SHP77 (cell line): ENCODE data around the gene MYDGF.

Experiments
- DNase-seq, 2 experiments: peaks; one replicate each; lab custom pipeline; 2025; lab: John Stamatoyannopoulos, UW

Gene MYDGF

DNA sequence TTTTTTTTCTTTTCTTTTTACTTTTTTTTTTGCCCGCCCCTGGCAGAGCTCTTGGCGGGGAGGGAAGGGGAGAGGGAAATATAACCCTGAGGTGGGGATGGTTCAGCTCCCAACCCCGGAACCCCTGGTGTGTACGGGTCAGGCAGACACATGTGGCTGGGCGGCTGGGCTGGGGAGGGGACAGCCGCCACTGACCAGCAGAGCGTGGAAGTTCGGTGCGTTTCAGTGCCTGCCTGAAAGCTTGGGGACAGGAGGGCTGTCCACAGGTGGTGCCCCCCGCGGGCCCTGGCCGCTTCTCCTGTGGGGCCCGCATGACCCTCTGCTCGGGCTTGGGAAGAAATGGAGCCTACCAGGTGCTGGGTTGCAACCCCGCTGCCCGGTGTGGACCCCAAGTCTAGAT is 5.2 kb upstream of the MYDGF start:
- no peak for DNase-seq

DNA sequence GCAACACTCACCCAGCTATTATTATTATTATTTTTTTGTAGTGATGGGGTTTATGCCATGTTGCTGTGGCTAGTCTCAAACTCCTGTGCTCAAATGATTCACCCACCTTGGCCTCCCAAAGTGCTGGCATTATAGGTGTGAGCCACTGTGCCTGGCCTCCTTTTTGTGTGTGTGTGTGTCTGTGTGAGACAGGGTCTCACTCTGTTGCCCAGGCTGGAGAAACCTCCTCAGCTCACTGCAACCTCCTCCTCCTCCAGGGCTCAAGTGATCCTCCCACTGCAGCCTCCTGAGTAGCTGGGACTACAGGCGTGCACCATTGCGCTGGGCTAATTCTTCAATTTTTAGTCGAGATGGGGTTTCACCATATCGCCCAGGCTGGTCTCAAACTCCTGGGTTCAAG is 3.6 kb upstream of the MYDGF start:
- DNase-seq: no peak

DNA sequence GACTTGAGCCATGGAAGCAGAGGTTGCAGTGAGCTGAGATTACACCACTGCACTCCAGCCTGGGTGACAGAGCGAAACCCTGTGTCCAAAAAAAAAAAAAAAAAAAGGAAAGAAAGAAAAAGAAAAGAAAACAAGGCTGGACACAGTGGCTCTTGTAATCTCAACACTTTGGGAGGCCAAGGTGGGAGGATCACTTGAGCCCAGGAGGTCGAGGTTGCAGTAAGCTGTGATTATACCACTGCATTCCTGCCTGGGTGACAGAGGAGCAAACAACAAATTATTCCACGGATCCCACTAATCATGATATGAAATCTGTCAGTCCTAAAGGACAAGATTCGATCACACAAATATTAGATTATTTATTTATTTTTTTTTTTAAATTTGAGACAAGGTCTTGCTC is 3.1 kb upstream of the MYDGF start:
- no peak for DNase-seq

DNA sequence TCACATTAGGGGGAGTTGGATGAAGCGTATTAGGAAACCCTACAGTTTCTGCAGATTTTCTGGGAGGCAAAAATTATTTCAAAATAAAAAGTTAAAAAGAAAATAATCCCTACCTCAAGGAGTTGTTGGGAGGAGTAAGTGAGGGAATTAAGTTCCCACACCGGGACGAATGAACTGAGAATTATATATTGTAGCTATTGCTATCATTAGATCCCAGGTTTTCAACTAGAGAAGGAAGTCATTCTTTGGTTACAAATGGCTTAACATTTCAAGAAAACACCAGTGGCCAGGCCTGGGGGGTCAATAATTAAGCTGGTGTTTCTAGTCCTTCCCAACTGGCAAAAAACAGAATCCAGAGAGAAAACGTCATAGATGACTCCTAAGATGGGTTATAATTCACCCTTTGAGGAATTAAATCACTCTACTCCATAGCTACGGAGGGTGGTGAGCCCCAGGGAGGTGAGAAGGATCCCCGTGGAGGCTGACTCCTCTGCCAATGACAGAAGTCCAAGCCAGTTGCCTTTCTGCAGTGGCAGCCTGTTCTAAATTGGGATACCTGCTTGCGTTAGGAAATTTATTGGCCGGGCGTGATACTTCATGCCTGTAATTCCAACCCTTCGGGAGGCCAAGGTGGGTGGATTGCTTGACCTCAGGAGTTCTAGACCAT is 1.2 kb upstream of the MYDGF start:
- DNase-seq: no peak

DNA sequence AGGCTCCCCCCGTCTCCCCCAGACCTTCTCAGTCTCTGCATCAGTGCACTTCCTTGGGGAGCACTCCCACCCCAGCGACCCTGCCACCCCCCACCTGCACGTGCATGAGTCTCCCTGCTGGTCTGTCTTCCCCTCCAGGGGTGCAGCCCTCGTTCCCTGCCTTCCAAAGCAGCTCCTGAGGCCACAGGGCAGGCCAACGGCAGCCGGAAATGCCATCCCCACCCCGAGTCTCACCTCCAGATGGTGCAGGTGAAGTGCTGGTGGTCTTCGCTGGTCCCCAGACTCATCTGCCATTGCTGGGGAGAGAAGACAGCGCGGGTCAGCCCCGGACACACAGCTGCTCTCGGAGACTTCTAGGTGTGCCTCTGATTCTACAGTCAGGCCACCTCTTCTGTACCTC is 5.5 kb downstream of the MYDGF start:
- DNase-seq: no peak

DNA sequence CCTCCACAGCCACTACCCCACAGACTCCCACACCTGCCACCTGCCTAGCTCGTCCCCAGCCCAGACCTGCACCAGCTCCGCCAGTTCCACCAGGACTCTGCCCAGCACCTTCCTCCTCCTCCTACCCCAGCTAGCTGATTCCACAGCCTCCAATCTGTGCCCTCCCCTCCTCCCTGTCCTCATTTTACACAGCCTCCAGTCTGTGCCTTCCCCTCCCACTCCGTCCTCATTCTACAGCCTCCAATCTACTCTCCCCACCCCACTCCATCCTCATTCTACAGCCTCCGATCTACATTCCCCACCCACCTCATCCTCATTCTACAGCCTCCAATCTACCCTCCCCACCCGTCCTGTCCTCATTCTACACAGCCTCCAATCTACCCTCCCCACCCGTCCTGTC is 7.3 kb downstream of the MYDGF start:
- no peak for DNase-seq

DNA sequence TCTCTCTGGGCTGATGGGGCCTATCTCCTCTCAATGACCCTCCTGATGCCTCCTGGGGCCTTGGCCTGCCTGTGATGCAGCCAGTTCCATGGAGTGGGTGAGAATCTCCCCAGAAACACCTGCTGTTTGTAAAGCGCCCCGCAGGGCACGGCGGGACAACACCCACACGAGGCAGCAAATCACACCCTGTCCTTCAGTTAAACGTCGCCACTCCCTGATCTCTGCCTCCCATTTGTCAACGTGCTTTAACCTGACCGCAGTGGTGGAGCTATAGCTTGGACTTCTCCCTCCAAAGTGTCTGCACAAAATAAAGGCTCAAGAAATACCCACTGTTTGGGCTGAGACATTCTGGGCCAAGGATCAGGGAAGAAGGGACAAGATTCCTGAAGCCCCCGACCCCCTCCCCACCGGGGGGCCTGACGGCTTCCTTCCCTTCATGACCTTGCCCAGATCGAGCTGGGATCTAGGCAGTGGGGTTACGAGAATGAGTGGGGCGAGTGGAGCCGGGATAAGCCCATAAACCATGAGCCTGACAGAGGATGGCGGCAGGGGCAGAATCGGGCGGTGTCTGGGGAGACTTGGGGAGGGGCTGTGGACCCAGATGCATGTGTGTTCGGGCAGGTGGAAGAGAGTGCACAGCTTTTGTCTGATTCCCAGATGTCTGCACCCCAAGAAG is 8.0 kb downstream of the MYDGF start:
- no peak for DNase-seq

DNA sequence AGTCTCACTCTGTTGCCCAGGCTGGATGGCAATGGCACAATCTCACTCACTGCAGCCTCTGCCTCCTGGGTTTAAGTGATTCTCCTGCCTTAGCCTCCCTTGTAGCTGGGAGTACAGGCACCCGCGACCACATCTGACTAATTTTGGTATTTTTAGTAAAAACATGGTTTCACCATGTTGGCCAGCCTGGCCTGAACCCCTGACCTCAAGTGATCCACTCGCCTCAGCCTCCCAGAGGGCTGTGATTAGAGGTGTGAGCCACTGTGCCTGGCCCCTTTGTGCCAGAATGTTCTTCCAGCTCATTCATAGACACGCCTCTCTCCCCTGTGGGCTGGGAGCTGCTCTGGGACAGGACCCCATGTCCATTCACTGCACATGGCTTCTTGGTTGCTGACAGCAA is 9.1 kb downstream of the MYDGF start:
- no peak for DNase-seq

DNA sequence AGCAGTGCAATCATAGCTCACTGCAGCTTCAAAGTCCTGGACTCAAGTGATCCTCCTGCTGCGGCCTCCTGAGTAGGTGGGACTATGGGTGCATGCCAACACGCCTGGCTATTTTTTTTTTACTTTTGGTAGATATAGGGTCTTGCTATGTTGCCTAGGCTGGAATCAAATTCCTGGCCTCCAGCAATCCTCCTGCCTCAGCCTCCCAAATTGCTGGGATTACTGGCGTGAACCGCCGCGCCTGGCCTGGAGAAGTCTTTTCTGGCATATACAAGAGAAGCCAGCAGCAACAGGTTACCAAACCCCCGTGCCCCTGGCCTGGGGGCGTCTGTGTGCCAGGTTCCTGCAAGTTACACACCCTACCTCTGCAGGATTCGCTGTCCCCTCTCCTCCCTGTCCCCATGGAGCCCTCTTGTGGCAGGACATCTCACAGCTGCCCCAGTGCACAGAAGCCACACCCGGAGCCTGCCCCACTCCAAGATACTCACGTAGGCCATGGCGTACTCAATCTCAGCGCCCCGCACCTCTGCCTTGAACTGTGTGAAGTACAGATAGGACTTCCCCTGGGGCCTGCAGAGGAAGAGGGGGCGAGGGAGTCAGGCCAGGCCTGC is 9.9 kb downstream of the MYDGF start:
- no peak for DNase-seq

DNA sequence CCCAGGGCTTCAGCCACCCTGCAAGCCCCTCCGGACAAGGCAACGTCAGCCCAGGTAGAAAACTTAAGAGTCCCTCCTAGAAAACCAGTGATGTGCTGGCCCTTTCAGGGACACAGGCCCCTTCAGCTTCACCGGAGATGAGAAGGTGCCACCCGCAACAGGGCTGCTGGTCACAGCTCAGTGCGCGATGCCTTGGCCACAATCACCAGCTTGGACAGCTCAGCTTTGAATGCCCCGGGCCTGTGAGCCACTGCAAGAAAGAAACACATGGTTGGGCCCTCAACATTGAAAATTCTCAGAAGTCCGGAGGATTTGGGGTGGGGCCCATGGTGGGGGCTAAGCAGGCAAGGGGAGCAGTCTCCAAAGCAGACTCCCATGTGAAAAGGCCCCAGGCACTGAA is 12.3 kb downstream of the MYDGF start:
- no peak for DNase-seq

DNA sequence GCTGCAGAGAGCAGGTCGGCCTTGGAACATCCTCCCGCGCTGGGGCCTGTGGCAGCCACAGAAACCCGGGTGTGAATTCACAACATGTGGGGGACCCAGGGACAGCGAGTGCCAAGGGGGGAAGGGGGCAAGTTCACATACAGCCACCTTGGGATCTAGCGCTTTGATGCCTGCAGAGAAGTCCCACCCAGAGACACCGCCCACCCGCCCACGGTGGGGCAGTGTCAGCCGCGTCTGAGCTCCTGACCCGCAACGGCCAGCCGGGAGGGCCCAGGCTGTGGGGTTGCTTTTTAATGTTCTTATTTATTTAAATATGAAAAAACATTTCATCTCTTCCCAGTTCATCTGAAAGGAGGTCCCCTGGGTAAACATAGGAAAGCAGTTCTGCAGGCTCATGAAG is 12.9 kb downstream of the MYDGF start:
- no peak for DNase-seq

DNA sequence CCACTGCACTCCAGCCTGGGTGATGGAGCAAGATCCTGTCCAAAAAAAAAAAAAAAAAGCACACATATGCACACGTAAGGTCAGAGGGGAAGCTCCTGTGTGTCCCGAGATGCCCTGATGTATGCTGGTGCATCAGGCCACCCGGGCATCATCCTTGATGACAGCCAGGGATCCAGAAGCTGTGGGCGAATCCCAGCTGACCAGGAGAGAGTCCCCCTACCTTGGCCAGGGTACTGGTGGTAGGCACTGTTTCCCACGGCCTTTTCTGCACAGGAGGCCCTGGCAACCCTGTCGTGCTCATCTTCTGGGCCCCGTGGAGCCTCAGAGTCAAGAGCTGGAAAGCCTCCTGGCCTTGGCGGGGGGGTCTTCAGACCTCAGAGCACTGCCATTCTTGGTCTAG is 14.0 kb downstream of the MYDGF start:
- no peak for DNase-seq

DNA sequence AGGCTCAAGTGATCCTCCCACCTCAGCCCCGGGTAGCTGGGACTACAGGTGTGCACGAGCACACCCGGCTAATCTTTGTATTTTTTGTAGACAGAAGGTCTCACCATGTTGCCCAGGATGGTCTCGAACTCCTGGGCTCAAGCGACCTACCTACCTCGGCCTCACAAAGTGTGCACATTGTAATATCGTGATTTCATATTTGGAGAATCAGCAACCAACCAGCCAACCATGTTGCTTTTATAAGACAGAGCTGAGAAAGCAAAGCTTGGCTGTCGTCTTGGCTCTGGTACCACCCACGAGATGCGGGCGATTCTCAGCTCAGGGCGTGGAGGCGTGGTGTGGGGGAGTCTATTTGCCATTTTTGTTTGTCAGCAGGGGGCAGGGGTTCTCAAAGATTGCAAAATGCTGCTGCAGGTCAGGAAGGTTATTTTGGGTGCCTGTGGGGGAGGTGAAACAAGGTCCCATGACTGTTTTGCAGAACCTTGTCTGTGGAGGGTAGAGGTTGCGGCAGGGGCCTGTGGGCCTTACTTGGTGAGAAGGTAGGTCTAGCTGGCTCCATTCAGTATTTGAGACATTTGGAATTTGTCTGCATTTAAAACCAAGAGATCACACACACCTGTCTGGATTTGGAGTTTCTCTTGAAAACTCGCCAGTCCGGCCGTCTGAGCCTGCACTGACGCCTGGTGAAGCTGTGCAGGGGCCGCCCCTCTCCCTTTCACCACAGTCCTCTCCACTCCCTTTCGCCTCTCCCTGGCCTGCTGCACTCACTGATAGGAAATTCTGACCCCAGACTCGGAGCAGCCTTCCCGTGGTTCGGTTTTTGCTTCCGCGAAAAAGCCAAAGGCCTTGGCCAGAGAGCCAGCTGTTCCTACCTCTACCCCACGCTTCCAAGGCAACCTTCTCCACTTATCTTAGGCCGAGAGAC is 15.4 kb downstream of the MYDGF start:
- DNase-seq: no peak

DNA sequence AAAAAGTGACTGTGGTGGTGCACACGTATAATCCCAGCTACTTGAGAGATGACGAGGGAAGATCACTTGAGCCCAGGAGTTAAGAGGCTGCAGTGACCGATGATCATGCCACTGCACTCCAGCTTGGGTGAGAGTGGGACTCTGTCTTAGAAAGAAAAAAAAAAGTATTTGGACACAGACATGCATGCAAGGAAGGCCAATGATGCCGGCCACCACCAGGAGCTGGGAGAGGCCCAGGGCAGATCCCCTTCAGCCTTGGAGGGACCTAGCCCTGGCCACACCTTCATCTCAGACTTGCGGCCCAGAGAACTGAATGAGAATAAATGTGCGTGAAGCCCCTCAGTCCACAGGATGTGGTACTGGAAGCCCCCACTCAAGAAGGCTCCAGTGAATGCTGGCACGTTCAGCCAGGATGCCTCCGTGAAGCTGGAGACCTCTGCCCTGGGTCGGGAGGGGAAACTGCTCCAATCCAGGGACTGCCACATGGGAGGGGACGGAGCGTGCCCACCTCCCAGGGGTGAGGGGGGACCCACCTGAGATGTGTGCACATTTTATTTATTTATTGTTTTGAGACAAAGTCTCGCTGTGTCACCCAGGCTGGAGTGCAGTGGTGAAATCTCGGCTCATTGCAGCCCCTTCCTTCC is 16.2 kb downstream of the MYDGF start:
- DNase-seq: no peak

DNA sequence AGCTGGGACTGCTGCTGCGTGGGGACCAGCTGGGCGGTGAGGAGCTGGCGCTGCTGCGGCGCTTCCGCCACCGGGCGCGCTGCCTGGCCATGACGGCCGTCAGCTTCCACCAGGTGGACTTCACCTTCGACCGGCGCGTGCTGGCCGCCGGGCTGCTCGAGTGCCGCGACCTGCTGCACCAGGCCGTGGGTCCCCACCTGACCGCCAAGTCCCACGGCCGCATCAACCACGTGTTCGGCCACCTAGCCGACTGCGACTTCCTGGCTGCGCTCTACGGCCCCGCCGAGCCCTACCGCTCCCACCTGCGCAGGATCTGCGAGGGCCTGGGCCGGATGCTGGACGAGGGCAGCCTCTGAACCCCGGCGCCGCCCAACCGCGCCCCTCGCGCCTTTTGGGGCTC is 18.1 kb downstream of the MYDGF start:
- no peak for DNase-seq

DNA sequence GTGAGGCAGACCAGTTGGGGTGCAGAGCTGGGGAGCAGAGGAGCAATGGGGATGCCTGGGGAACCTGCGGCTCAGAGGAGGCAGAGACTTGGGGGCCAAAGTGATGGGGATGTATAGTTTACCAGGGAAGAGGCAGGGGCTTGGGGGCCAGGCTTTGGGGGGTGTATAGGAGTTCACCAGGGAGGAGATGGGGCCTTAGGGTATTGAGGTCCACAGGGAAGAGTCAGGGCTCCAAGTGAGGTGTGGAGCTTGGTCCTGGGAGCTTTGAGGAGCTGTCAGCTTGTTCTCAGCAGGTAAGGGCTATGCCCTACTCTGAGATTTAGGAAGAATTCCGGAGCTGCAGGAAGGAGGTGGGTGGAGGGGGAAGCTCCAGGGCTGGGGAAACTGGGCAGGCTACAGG is 20.0 kb downstream of the MYDGF start:
- DNase-seq: no peak

DNA sequence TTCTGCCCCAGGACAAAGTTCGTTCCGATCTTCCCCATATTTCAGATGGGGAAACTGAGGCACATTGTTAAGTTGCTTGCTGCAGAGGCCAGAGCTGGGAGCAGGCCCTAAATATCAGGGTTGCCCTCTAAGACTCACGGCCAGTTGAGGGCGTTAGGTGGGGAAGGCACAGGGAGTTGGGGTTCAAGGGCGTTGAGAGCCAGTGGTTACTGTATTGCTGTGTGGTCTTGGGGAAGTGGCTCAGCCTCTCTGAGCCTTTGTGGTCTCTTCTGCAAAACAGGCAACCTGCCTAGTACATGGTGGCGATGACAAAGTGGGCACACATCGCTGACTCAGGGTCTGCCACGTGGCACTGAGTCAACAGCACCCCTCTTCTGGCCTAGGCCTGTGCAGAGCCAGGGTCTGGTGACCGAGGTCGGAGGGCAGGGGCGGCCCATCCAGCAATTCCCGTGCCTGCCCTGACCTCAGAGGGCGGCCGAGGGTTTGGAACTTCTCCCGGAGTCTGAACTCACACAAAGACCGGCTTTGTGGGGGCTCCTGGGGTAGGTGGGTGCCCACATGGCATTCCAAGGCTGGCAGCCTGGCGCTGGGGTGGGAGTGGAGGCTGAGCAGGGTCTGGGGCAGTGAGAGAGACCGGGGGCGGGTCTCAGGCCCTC is 20.6 kb downstream of the MYDGF start:
- DNase-seq: no peak

DNA sequence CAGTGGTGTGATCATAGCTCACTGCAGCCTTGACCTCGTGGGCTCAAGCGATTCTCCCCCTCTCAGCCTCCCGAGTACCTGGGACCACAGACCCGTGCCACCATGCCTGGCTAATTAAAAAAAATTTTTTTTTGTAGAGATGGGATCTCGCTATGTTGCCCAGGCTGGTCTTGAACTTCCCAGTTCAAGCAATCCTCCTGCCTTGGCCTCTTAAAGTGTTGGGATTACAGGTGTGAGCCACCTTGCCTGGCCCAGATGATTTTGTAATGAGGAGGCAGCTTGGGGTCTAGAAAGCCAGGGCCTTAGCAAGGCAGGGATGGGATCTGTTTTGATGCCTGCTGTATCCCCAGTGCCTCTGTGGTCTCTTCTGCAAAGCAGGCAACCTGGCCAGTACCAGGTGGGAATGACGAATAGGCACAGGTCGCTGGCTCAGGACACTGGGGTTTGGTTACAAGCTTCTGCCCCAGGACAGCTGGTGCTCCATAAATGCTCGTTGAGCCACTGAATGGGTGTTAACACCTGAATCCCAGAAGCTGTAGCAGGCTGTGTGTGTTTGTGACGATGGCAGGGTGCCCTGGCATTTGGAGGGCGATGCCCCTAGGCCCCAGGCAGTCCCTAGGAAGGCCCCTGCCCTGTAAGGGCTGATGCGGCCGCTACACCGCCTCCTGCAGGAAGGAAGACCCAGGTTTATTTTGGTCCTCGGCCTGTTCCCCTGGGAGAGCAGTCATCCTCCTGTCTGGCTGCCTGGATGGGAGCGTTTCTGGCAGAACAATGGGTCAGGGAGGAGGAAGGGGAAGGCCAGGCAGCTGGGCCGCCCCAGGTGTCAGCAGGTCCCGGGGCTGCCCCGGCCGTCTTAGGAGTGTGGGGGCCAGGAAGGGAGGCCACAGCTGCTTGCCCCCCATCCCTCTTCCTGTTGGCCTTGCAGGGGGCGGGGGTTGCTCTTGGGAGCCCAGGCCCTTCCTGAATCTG is 22.2 kb downstream of the MYDGF start:
- DNase-seq: no peak

DNA sequence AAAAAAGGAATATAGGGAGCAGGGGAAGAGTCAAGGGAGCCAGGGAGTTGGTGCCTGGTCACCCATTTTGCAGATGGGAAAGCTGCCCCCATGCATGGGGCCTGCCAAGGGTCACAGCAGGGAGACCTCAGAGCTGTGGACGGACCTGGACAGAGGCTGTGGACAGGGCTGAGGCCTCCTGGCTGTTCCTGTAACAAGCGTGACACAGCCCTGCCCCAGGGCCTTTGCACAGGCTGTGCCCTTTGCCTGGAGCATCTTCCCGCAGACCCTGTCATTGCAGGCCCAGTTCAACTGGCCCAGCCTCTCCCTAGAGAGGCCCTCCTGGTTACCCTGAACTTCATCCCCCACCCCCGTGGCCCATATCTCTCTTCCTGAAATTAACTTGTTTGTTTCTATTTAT is 24.4 kb downstream of the MYDGF start:
- no peak for DNase-seq

DNA sequence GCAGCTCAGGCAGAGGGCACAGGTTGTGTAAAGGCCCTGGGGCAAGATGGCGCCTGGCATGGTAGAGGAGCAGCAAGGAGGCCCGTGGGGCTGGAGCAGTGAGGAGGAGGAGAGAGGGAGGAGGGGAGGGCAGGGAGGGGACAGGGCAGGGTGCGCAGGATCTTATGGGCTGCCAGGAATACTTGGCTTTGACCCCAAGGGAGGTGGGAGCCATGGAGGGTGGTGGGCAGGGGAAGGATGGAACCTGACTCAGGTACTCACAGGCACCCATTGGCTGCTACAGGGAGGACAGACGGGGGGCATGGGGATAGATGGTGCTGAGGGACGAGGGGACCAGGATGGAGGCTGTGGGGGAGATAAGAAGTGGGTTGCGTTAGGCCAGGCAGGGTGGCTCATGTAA is 27.5 kb downstream of the MYDGF start:
- no peak for DNase-seq
